Stimulated activated CD4-positive, alpha-beta T cell treated with anti-CD3 and anti-CD28 coated beads, Interleukin-15, amount 100 ng/mL, for 1 hour (primary cell): ENCODE measurements around the gene PODXL.
"Not testable (repeated sequence)": the region's sequence is repeated elsewhere in the genome, so short reads cannot be mapped to it uniquely, and the experiment has no call there.

Source experiments
- DNase-seq, 2 donors: peaks; one replicate each; pipeline ENCODE4 v3.0.0-alpha.2; 2020; ENCODE audit warnings: low read depth in 1 of 2, low spot score in 1 of 2

The PODXL gene

GRCh38 chr7:131495669-131496498 lies 60.5 kb downstream of the PODXL start:
- DNase-seq = no peak

GRCh38 chr7:131494182-131494581 lies 62.2 kb downstream of the PODXL start:
- no peak for DNase-seq

GRCh38 chr7:131493581-131493980 lies 62.8 kb downstream of the PODXL start:
- no peak for DNase-seq

- DNase-seq = no peak
Measured at GRCh38 chr7:131493081-131493480, 63.3 kb downstream of the PODXL start.

- DNase-seq = no peak
Measured at GRCh38 chr7:131489881-131490280, 66.5 kb downstream of the PODXL start.

- DNase-seq = no peak
Measured at GRCh38 chr7:131489196-131489595, 67.2 kb downstream of the PODXL start.

- no peak for DNase-seq
Measured at GRCh38 chr7:131488361-131488760, 68.1 kb downstream of the PODXL start.

- no peak for DNase-seq
Measured at GRCh38 chr7:131487217-131487616, 69.2 kb downstream of the PODXL start.

GRCh38 chr7:131486346-131486745 lies 70.1 kb downstream of the PODXL start:
- DNase-seq = no peak

- DNase-seq = no peak
Measured at GRCh38 chr7:131483586-131483985, 72.8 kb downstream of the PODXL start.

- DNase-seq = no peak
Measured at GRCh38 chr7:131482800-131483199, 73.6 kb downstream of the PODXL start.

GRCh38 chr7:131480384-131481315 lies 75.8 kb downstream of the PODXL start:
- no peak for DNase-seq

- DNase-seq = no peak
Measured at GRCh38 chr7:131476740-131477139, 79.7 kb downstream of the PODXL start.

GRCh38 chr7:131471250-131472004 lies 85.0 kb downstream of the PODXL start:
- no peak for DNase-seq

GRCh38 chr7:131467788-131468187 lies 88.6 kb downstream of the PODXL start:
- DNase-seq = no peak

GRCh38 chr7:131466735-131467365 lies 89.6 kb downstream of the PODXL start:
- no peak for DNase-seq

GRCh38 chr7:131462715-131463114 lies 93.7 kb downstream of the PODXL start:
- not testable (repeated sequence) for DNase-seq

GRCh38 chr7:131462059-131462458 lies 94.4 kb downstream of the PODXL start:
- DNase-seq = no peak

GRCh38 chr7:131459256-131459655 lies 97.2 kb downstream of the PODXL start:
- DNase-seq = no peak

- DNase-seq = no peak
Measured at GRCh38 chr7:131456338-131456737, 100.1 kb downstream of the PODXL start.

- DNase-seq = no peak
Measured at GRCh38 chr7:131455546-131455945, 100.9 kb downstream of the PODXL start.
